ENCODE measurements around the gene PIAS1. TPM values are rescaled to one million over a fixed set of nuclear protein-coding genes. Genes with fewer than 3 reads are reported as not detected.

Gene PIAS1
- total and polyA plus RNA-seq, 9 of the 15 experiments (the other 6 are each of a cell fraction or from before 2014, with no cell fraction given), result 18.0 to 59.1 (median 28.5) TPM

GRCh38 chr15:68053701-68054627 is at the start of gene PIAS1 (continued):
- TF ChIP-seq CHD7 (IDR thresholded peaks at IDR 0.05; ENCODE audit: low read depth, low read length) (no peak), TAF15 (IDR thresholded peaks at IDR 0.05; ENCODE audit: low read depth, low read length) (no peak), CXXC5 (CRISPR knock-in tag; IDR thresholded peaks at IDR 0.05) (peak; percentile 98), HDAC2 (IDR thresholded peaks at IDR 0.05) (peak; percentile 30; the same call in 1 of the 2 replicates), HINFP (tag; conservative IDR thresholded peaks at IDR 0.05; ENCODE audit: low read depth) (peak; percentile 90), ZNF609 (CRISPR knock-in tag; IDR thresholded peaks at IDR 0.05; ENCODE audit: borderline replicate concordance) (peak; percentile 64; the same call in 1 of the 2 replicates), ARHGAP35 (IDR thresholded peaks at IDR 0.05; ENCODE audit: partially characterized antibody) (no peak)

All from K562 (cell line).